GM21723 (cell line): ENCODE results near the gene AKAP6.
"Not testable (repeated sequence)": the region's sequence is repeated elsewhere in the genome, so short reads cannot be mapped to it uniquely, and the experiment has no call there.

ENCODE experiments used
- ATAC-seq: cut with Tn5 transposase; IDR thresholded peaks from one replicate; pipeline ENCODE4 v1.9.1; 2021; ENCODE audit warnings: mild to moderate bottlenecking, moderate library complexity; ENCODE audit not compliant: unreplicated experiment

AKAP6 gene

DNA sequence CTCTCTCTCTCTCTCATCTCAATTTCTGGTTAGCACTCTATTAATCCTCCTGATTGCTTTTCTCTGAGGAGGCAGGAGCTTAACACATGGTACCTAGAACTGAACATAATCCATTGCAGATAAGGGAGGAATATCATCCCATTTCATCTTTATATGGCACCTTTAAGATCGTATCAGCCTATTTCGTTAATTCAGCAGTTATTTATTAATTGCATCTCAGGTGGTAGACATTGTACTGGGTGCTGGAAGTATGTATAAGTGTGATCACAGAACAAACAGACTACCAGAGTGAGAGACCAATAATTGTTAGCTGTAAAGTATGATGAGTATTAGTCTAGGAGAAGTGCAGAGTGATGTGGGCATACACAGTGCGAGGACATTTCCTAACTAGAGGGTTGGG, 39.0 kb downstream of the AKAP6 start:
- ATAC-seq = no peak

GRCh38 chr14:32370714-32371113, 41.6 kb downstream of the AKAP6 start:
- no peak for ATAC-seq

GRCh38 chr14:32372154-32372553, 43.1 kb downstream of the AKAP6 start:
- no peak for ATAC-seq

DNA sequence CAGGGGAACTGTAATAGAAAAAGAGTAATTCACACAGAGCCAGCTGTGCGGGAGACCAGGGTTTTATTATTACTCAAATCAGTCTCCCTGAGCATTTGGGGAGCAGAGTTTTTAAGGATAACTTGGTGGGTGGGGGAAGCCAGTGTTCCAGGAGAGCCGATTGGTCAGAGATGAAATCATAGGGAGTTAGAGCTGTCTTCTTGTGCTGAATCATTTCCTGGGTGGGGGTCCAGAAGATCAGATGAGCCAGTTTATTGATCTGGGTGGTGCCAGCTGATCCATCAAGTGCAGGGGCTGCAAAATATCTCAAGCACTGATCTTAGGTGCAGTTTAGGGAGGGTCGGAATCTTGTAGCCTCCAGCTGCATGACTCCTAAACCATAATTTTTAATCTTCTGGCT, 44.1 kb downstream of the AKAP6 start:
- ATAC-seq = not testable (repeated sequence)

DNA sequence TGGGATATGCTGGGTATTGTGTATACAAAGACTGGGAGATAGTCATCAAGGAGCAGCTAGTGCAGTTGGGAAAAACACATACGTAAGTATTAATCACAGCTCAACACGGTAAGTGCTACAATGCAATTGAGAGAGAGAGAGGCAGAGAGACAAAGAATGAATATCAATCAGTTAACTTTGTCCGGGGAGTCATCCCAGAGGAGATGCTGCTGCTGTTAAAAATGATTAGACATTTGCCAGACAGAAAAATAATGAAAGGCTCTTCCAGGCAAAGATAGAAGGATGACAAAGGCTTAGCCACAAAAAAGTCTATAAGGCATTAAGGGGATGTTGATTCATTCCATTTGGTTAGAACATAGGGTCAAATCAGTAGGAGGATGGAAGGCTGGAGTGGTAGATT, 45.1 kb downstream of the AKAP6 start:
- no peak for ATAC-seq

GRCh38 chr14:32375663-32376062, 46.6 kb downstream of the AKAP6 start:
- ATAC-seq = no peak

- ATAC-seq = no peak
These were observed 48.0 kb downstream of the AKAP6 start for GRCh38 chr14:32377046-32377646.

DNA sequence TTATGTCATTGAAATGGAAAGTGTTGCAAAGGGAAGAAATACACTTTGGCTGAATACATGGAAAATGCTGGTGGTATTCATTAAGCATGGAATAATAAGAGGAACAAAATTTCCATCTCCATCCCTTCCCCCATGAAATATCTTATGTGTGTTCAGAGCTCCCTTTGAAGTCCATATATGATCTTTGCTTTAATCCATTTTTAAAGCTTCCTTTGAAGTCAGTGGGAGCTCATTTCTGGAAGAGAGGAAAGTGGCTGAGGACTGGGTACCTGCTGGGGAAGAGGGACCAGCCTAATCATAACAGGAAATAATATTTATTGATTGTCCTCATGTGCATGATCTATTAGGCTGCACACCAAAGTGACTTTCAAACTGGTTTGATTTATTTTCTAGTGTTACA, 49.2 kb downstream of the AKAP6 start:
- ATAC-seq = no peak

GRCh38 chr14:32379447-32379846, 50.3 kb downstream of the AKAP6 start:
- no peak for ATAC-seq

GRCh38 chr14:32381869-32382268, 52.8 kb downstream of the AKAP6 start:
- no peak for ATAC-seq

DNA sequence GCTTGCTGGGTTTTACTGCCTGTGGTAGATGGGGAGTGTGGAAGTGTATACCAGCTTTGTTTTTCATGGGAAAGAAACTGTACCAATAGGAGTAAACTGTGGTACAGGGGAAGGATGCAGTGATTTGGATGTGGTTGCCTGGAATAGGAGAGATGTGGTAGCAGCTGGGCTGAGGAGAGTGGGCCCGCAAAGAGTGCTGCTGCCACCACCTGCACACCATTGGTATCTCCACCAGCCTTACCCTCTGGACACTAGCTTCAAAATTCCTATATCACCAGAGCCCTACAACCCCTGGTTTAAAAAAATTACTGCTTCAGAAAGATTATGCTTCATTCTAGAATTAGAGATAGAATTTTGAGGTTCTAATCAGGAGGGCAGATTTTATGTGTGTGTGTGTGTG, 53.6 kb downstream of the AKAP6 start:
- no peak for ATAC-seq

DNA sequence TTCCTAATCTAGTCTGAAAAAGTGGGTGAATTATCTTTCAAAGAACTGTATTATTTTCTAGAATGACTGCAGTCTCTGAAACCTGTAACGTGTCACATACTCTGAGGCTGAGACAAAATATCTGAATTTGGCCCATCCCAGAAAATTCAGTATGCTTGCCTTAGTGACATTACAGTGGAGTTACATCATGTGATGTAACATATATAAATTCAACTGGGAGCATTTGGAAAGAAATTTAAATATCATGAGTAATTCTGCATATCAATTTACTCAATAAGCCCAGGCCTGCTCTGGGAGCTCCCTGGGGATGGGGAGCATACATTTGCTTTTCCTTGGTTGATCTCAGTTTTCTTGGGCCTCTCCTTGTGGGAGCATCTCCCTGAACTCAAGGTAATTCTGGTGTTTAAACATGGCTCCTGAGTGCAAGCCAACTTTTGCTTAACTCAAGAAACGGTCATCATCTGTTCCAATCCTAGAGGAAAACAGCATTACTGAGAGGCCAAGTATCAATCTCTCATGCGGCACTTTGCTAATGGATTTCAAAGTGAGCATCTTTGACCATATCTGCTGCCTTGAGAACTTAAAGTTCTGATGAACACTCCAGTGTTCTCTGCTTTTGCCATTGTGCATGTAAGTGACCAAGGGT, 54.4 kb downstream of the AKAP6 start:
- no peak for ATAC-seq

DNA sequence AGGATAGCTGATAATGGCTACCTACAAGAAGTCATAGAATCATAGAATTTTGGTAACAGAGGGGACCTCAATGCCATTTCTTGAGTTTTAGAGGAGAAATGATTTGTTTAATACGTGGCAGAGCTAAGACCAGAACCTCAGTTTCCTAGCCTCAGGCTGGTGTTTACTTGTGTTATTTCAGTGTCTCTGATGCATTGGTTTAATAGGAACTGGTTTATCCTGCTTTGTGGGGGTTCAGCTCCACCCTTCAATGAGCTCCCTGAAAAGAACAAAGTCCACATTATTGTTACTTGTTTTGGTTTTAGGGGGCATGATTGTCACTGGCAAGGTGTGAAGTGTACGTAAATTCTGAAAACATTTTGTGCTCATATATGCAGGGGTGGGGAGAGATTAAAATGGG, 55.4 kb downstream of the AKAP6 start:
- ATAC-seq = no peak

DNA sequence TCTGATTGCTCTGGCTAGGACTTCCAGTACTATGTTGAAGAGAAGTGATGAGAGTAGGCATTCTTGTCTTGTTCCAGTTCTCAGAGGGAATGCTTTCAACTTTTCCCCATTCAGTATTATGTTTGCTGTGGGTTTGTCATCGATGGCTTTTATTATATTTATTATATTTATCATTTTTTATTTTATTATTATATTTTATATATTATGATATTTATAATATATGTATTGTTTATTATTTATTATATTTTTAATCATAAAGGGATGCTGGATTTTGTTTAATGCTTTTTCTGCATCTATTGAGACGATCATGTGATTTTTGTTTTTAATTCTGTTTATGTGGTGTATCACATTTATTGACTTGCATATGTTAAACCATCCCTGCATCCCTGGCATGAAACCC, 58.2 kb downstream of the AKAP6 start:
- ATAC-seq = not testable (repeated sequence)

- no peak for ATAC-seq
These were observed 64.0 kb downstream of the AKAP6 start for GRCh38 chr14:32393119-32393518.

GRCh38 chr14:32394038-32394437, 64.9 kb downstream of the AKAP6 start:
- no peak for ATAC-seq

DNA sequence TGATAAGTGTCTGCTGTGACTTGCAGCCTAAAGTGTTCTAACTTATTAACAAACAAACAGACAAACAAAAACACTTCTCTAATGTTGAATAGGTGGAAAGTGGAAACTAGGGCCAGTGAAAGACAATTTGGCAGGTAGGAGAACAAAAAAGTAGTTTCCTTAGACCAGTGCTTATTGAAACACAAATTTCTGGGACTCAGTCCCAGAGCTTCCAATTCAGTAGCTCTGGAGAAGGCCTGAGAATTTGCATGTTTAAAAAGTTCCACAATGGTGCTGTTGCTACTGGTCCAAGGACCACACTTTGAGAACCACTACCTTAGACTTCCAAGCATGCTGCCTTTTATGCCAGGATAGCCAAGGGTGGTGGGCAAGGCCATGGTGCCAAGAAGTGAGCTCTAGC, 67.8 kb downstream of the AKAP6 start:
- no peak for ATAC-seq

DNA sequence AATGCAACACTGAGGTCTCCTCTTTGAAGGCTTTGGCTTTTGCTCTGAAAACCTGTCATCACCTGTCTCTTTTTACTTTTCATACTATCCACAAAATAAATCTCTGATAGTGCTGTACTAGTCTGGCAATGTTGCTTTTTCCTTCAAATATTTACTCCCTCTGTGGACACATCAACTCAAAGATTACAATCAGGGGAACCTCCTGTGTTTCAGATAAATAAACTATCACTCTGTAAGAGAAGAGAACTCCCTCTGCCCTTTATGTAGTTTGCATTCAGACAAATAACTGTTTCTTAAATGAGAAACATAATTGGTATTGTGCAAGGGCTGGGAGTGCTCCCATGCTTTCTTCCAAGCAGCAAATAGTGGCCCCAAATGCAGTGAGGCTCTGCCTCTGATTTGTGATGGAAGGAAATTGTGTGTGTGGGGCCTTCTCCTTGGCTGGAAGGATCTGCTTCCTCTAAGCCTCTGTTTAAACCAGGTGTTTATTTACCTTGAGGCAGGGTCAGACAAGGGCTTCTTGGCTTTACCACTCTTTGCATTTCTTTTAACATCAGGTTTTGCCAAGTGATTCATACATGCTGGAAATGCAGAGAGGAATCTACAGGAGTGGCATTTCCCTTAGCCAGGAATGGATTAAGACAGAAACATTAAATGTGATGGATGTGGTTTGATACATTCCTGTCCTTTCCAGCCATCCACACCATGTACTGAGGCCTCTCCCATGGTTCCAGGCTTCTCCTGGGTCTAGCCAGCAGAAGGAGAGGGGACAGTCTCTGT, 69.0 kb downstream of the AKAP6 start:
- ATAC-seq = no peak

- ATAC-seq = no peak
These were observed 70.8 kb downstream of the AKAP6 start for GRCh38 chr14:32399920-32400319.

- ATAC-seq = no peak
These were observed 71.4 kb downstream of the AKAP6 start for GRCh38 chr14:32400480-32400879.

GRCh38 chr14:32403021-32403420, 73.9 kb downstream of the AKAP6 start:
- no peak for ATAC-seq

GRCh38 chr14:32403688-32404087, 74.6 kb downstream of the AKAP6 start:
- ATAC-seq = no peak
